ENCODE data around the gene TSSK6. TPM values are rescaled to one million over a fixed set of nuclear protein-coding genes. Genes with fewer than 3 reads are reported as not detected.

The TSSK6 gene
- total RNA-seq, 1 donor from 2014 or later = 1.8 TPM

GRCh38 chr19:19531951-19532805 is 16.8 kb upstream of the TSSK6 start:
- TF ChIP-seq CTCF (IDR thresholded peaks at IDR 0.05) = peak; percentile 97
- peaks cover 2% of the 10 kb centered on the region for H3K36me3 Mint-ChIP-seq (ENCODE audit: low read depth)
- no peak for DNase-seq (ENCODE audit: low spot score)
- no peaks in the 10 kb centered on the region for H3K9me3 Mint-ChIP-seq (ENCODE audit: low read depth)
- H3K27me3 Mint-ChIP-seq (ENCODE audit: low read depth) = no peaks in the 10 kb centered on the region
- no peak overlapping the region for H3K4me3 Mint-ChIP-seq (ENCODE audit: unreplicated experiment)
- H3K4me1 Mint-ChIP-seq (ENCODE audit: low read depth) = peaks cover 35% of the 10 kb centered on the region
- peak overlapping the region; percentile 74 for H3K27ac Mint-ChIP-seq (ENCODE audit: unreplicated experiment)

GRCh38 chr19:19530889-19531288 is 15.5 kb upstream of the TSSK6 start:
- Mint-ChIP-seq H3K9me3 (ENCODE audit: low read depth) (no peaks in the 10 kb centered on the region), H3K27ac (ENCODE audit: unreplicated experiment) (peak overlapping the region; percentile 64), H3K4me1 (ENCODE audit: low read depth) (peaks cover 35% of the 10 kb centered on the region), H3K36me3 (ENCODE audit: low read depth) (peaks cover 2% of the 10 kb centered on the region), H3K4me3 (ENCODE audit: unreplicated experiment) (no peak overlapping the region), H3K27me3 (ENCODE audit: low read depth) (no peaks in the 10 kb centered on the region)
- TF ChIP-seq CTCF (IDR thresholded peaks at IDR 0.05) = no peak
- no peak for DNase-seq (ENCODE audit: low spot score)

- no peak for DNase-seq (ENCODE audit: low spot score)
- peaks cover 35% of the 10 kb centered on the region for H3K4me1 Mint-ChIP-seq (ENCODE audit: low read depth)
- peak; percentile 14 for TF ChIP-seq CTCF (IDR thresholded peaks at IDR 0.05)
- peaks cover 2% of the 10 kb centered on the region for H3K36me3 Mint-ChIP-seq (ENCODE audit: low read depth)
- no peaks in the 10 kb centered on the region for H3K9me3 Mint-ChIP-seq (ENCODE audit: low read depth)
- H3K4me3 Mint-ChIP-seq (ENCODE audit: unreplicated experiment) = no peak overlapping the region
- H3K27me3 Mint-ChIP-seq (ENCODE audit: low read depth) = no peaks in the 10 kb centered on the region
- peak overlapping the region; percentile 15 for H3K27ac Mint-ChIP-seq (ENCODE audit: unreplicated experiment)
Measured at GRCh38 chr19:19530423-19530804, 15.1 kb upstream of the TSSK6 start.

GRCh38 chr19:19529783-19530422 is 14.6 kb upstream of the TSSK6 start:
- Mint-ChIP-seq H3K36me3 (ENCODE audit: low read depth) (peaks cover 2% of the 10 kb centered on the region), H3K4me3 (ENCODE audit: unreplicated experiment) (no peak overlapping the region), H3K27ac (ENCODE audit: unreplicated experiment) (peak overlapping the region; percentile 49), H3K27me3 (ENCODE audit: low read depth) (no peaks in the 10 kb centered on the region), H3K4me1 (ENCODE audit: low read depth) (peaks cover 35% of the 10 kb centered on the region), H3K9me3 (ENCODE audit: low read depth) (no peaks in the 10 kb centered on the region)
- DNase-seq (ENCODE audit: low spot score) = no peak
- no peak for TF ChIP-seq CTCF (IDR thresholded peaks at IDR 0.05)

- Mint-ChIP-seq H3K9me3 (ENCODE audit: low read depth) (no peaks in the 10 kb centered on the region), H3K27me3 (ENCODE audit: low read depth) (no peaks in the 10 kb centered on the region), H3K4me3 (ENCODE audit: unreplicated experiment) (no peak within 1 kb of the TSS), H3K27ac (ENCODE audit: unreplicated experiment) (peak within 1 kb of the TSS; percentile 49), H3K4me1 (ENCODE audit: low read depth) (peaks cover 30% of the 10 kb centered on the region), H3K36me3 (ENCODE audit: low read depth) (peaks cover 2% of the 10 kb centered on the region)
- no peak for TF ChIP-seq CTCF (IDR thresholded peaks at IDR 0.05)
- no peak for DNase-seq (ENCODE audit: low spot score)
Measured at GRCh38 chr19:19528721-19529490, 13.6 kb upstream of the TSSK6 start, which contains the start of gene YJEFN3. Gene YJEFN3, plus strand, starts transcription at chr19:19528911. Its CDS starts 22 bp downstream, at chr19:19528933.
